GM23338 (cell line): ENCODE measurements around the gene CMSS1. TPM values are rescaled to one million over a fixed set of nuclear protein-coding genes. Genes with fewer than 3 reads are reported as not detected.

ENCODE experiments used
- ATAC-seq: fragments of 200-7000 bp; cut with Tn5 transposase; 3 replicates; pipeline ENCODE4 v1.9.1; 2020
- DNase-seq: peaks from one replicate; pipeline ENCODE4 v3.0.0-alpha.2; 2015; ENCODE audit warnings: low spot score
- H2AFZ ChIP-seq: fragments of 200-600 bp; sonication (generic); 2 replicates; pipeline ENCODE4 v1.8.0; 2016; ENCODE audit warnings: antibody characterized with exemption, mild to moderate bottlenecking, moderate library complexity
- H3F3A ChIP-seq: fragments of 200-600 bp; sonication (generic); replicated peaks from 2 replicates; pipeline ENCODE4 v1.8.0; 2017; ENCODE audit warnings: antibody characterized with exemption, mixed run types, low read depth
- H3K27ac ChIP-seq: fragments of 200-600 bp; sonication (generic); 2 replicates; pipeline ENCODE4 v1.6.1; 2016; ENCODE audit warnings: low read depth
- H3K27me3 ChIP-seq: fragments of 200-600 bp; sonication (generic); 2 replicates; pipeline ENCODE4 v1.8.0; 2016; ENCODE audit warnings: mild to moderate bottlenecking, mixed run types, moderate library complexity; ENCODE audit not compliant: insufficient read depth
- H3K36me3 ChIP-seq: fragments of 200-600 bp; sonication (generic); 2 replicates; pipeline ENCODE4 v1.8.0; 2016; ENCODE audit warnings: mild to moderate bottlenecking; ENCODE audit not compliant: insufficient read depth
- H3K4me1 ChIP-seq: fragments of 200-600 bp; sonication (generic); 2 replicates; pipeline ENCODE4 v1.8.0; 2016; ENCODE audit warnings: mild to moderate bottlenecking, moderate library complexity; ENCODE audit not compliant: insufficient read depth
- H3K4me2 ChIP-seq: fragments of 200-600 bp; sonication (generic); 2 replicates; pipeline ENCODE4 v1.7.1; 2017; ENCODE audit warnings: mixed run types
- H3K4me3 ChIP-seq: fragments of 200-600 bp; sonication (generic); 2 replicates; pipeline ENCODE4 v1.6.1; 2016; ENCODE audit warnings: mixed run types
- H3K79me2 ChIP-seq: fragments of 200-600 bp; sonication (generic); replicated peaks from 2 replicates; pipeline ENCODE4 v1.8.0; 2017; ENCODE audit warnings: mild to moderate bottlenecking; ENCODE audit not compliant: insufficient read depth
- H3K9me2 ChIP-seq: fragments of 200-600 bp; sonication (generic); 2 replicates; pipeline ENCODE4 v1.8.0; 2017; ENCODE audit not compliant: insufficient read depth
- H4K20me1 ChIP-seq: fragments of 200-600 bp; sonication (generic); replicated peaks from 2 replicates; pipeline ENCODE4 v1.8.0; 2017; ENCODE audit warnings: mild to moderate bottlenecking; ENCODE audit not compliant: insufficient read depth
- H3K27ac Mint-ChIP-seq: 2 replicates; pipeline ENCODE4 v1.8.0; 2020; ENCODE audit warnings: inconsistent platforms, mild to moderate bottlenecking, moderate library complexity, mixed read lengths
- H3K27me3 Mint-ChIP-seq: 3 replicates; pipeline ENCODE4 v1.8.0; 2022; ENCODE audit warnings: low read depth, mild to moderate bottlenecking, moderate library complexity, mixed read lengths, inconsistent platforms; ENCODE audit not compliant: insufficient read depth, poor library complexity
- H3K36me3 Mint-ChIP-seq: 3 replicates; pipeline ENCODE4 v1.8.0; 2021; ENCODE audit warnings: low read depth, mild to moderate bottlenecking, inconsistent platforms, moderate library complexity, mixed read lengths
- H3K4me1 Mint-ChIP-seq: 3 replicates; pipeline ENCODE4 v1.8.0; 2020; ENCODE audit warnings: mild to moderate bottlenecking, inconsistent platforms, mixed read lengths
- H3K4me3 Mint-ChIP-seq: 3 replicates; pipeline ENCODE4 v1.8.0; 2021; ENCODE audit warnings: moderate library complexity, mild to moderate bottlenecking, inconsistent platforms, mixed read lengths
- H3K9me3 Mint-ChIP-seq: 3 replicates; pipeline ENCODE4 v1.8.0; 2020; ENCODE audit warnings: moderate library complexity, mild to moderate bottlenecking, inconsistent platforms, mixed read lengths
- CREB1 ChIP-seq: fragments of 250-450 bp; sonication (Bioruptor Pico); IDR thresholded peaks from 2 replicates; pipeline ENCODE4 v1.5.0; 2020; ENCODE audit warnings: low read depth, mild to moderate bottlenecking, moderate library complexity
- EZH2 ChIP-seq: fragments of 200-600 bp; sonication (generic); IDR thresholded peaks from one replicate; pipeline ENCODE4 v1.8.0; 2017; ENCODE audit warnings: antibody characterized with exemption, mild to moderate bottlenecking, low read depth; ENCODE audit not compliant: unreplicated experiment
- EZH2phosphoT487 ChIP-seq: fragments of 200-600 bp; sonication (generic); IDR thresholded peaks from one replicate; pipeline ENCODE4 v1.8.1; 2018; ENCODE audit warnings: antibody characterized with exemption; ENCODE audit not compliant: unreplicated experiment
- JUNB ChIP-seq: IDR thresholded peaks from one replicate; pipeline ENCODE4 v1.6.1; 2016; ENCODE audit warnings: antibody characterized with exemption; ENCODE audit not compliant: unreplicated experiment
- NANOG ChIP-seq: IDR thresholded peaks from 2 replicates; pipeline ENCODE4 v1.6.1; 2016; ENCODE audit warnings: antibody characterized with exemption, borderline replicate concordance
- POLR2AphosphoS5 ChIP-seq: IDR thresholded peaks from 2 replicates; pipeline ENCODE4 v1.6.1; 2016; ENCODE audit warnings: antibody characterized with exemption, low read depth
- STAT1 ChIP-seq: IDR thresholded peaks from one replicate; pipeline ENCODE4 v1.6.1; 2016; ENCODE audit warnings: antibody characterized with exemption; ENCODE audit not compliant: unreplicated experiment
- ZNF114 ChIP-seq: fragments of 250-450 bp; sonication (Bioruptor Pico); IDR thresholded peaks from 2 replicates; pipeline ENCODE4 v1.5.0; 2020; ENCODE audit warnings: mild to moderate bottlenecking, moderate library complexity
- ZNF331 ChIP-seq: fragments of 250-450 bp; sonication (Bioruptor Pico); IDR thresholded peaks from 2 replicates; pipeline ENCODE4 v1.5.0; 2020; ENCODE audit warnings: low read depth, mild to moderate bottlenecking, moderate library complexity
- polyA plus RNA-seq: library from polyadenylated mRNA; unstranded; fragments of >200 nt; fragmentation: Nextera tagmentation; extraction: Ambion mirVana; gene quantifications from 2 replicates; pipeline ENCODE4 v1.2.1, GENCODE V29; 2016
- total RNA-seq: library from RNA; depleted of rRNA; stranded (reverse); fragments of >200 nt; shearing (Covaris generic); gene quantifications from 2 replicates; pipeline ENCODE4 v1.2.3, GENCODE V29; 2014
- TF ChIP-seq, protein P1 (sequence below): IDR thresholded peaks from one replicate; pipeline ENCODE4 v1.6.1; 2018; ENCODE audit warnings: antibody characterized with exemption; ENCODE audit not compliant: unreplicated experiment
- TF ChIP-seq, protein P2 (sequence below), 2 experiments: fragments of 200-600 bp in 1 of 2; sonication (generic) in 1 of 2; conservative IDR thresholded peaks; 2 replicates each; pipeline versions ENCODE4 v1.5.1 to v1.6.1; 2016 to 2017; ENCODE audit warnings: antibody characterized with exemption in 2 of 2, low read depth in 2 of 2, mild to moderate bottlenecking in 2 of 2, moderate library complexity in 1 of 2
- TF ChIP-seq, protein P3 (sequence below): IDR thresholded peaks from 2 replicates; pipeline ENCODE4 v1.6.1; 2016; ENCODE audit warnings: antibody characterized with exemption
- TF ChIP-seq, protein P4 (sequence below): fragments of 250-450 bp; sonication (Bioruptor Pico); IDR thresholded peaks from 2 replicates; pipeline ENCODE4 v1.5.0; 2020; ENCODE audit warnings: mild to moderate bottlenecking, moderate library complexity

The CMSS1 gene
- total and polyA plus RNA-seq, 2 experiments from 2014 or later, result 39.4 to 187 TPM

DNA sequence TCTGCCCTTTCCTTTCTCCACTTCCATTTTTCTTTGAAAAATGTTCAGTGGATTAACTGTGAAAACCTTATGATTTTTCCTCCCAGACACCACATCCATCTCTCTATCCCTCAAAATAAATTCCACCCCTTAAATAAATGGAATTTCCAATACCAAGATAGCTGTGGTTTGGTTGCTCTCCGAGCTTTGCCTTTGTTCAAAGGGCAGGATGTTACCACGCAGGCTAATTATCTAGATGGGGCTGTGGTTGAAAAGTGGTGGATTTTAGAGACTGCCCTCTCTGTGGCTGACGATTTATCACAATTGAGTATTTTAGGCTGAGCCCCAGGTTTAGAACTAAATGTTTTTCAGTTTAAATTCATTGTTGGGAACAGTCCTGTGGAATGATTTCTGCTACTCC lies 36.9 kb upstream of the CMSS1 start:
- Histone ChIP-seq H3K4me1 (peaks cover 6% of the 10 kb centered on the region; the same call in 1 of the 2 replicates), H2AFZ (no peak overlapping the region), H3K4me2 (no peak overlapping the region), H3K27ac (no peak overlapping the region), H4K20me1 (no peaks in the 10 kb centered on the region), H3F3A (no peaks in the 10 kb centered on the region), H3K9me2 (peaks cover 4% of the 10 kb centered on the region; the same call in 1 of the 2 replicates), H3K27me3 (no peaks in the 10 kb centered on the region), H3K79me2 (no peaks in the 10 kb centered on the region), H3K4me3 (no peak overlapping the region), H3K36me3 (no peaks in the 10 kb centered on the region)
- no peak overlapping the region for H3K27ac Mint-ChIP-seq
- H3K27me3 Mint-ChIP-seq, result no peaks in the 10 kb centered on the region
- no peaks in the 10 kb centered on the region for H3K9me3 Mint-ChIP-seq
- H3K36me3 Mint-ChIP-seq, result no peaks in the 10 kb centered on the region
- no peak for TF ChIP-seq NANOG
- TF ChIP-seq EZH2, result no peak
- no peak for TF ChIP-seq STAT1
- no peak for TF ChIP-seq ZNF331 (CRISPR knock-in tag)
- TF ChIP-seq, protein P1, sequence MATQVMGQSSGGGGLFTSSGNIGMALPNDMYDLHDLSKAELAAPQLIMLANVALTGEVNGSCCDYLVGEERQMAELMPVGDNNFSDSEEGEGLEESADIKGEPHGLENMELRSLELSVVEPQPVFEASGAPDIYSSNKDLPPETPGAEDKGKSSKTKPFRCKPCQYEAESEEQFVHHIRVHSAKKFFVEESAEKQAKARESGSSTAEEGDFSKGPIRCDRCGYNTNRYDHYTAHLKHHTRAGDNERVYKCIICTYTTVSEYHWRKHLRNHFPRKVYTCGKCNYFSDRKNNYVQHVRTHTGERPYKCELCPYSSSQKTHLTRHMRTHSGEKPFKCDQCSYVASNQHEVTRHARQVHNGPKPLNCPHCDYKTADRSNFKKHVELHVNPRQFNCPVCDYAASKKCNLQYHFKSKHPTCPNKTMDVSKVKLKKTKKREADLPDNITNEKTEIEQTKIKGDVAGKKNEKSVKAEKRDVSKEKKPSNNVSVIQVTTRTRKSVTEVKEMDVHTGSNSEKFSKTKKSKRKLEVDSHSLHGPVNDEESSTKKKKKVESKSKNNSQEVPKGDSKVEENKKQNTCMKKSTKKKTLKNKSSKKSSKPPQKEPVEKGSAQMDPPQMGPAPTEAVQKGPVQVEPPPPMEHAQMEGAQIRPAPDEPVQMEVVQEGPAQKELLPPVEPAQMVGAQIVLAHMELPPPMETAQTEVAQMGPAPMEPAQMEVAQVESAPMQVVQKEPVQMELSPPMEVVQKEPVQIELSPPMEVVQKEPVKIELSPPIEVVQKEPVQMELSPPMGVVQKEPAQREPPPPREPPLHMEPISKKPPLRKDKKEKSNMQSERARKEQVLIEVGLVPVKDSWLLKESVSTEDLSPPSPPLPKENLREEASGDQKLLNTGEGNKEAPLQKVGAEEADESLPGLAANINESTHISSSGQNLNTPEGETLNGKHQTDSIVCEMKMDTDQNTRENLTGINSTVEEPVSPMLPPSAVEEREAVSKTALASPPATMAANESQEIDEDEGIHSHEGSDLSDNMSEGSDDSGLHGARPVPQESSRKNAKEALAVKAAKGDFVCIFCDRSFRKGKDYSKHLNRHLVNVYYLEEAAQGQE, result no peak
- no peak for TF ChIP-seq EZH2phosphoT487
- TF ChIP-seq, protein P2, sequence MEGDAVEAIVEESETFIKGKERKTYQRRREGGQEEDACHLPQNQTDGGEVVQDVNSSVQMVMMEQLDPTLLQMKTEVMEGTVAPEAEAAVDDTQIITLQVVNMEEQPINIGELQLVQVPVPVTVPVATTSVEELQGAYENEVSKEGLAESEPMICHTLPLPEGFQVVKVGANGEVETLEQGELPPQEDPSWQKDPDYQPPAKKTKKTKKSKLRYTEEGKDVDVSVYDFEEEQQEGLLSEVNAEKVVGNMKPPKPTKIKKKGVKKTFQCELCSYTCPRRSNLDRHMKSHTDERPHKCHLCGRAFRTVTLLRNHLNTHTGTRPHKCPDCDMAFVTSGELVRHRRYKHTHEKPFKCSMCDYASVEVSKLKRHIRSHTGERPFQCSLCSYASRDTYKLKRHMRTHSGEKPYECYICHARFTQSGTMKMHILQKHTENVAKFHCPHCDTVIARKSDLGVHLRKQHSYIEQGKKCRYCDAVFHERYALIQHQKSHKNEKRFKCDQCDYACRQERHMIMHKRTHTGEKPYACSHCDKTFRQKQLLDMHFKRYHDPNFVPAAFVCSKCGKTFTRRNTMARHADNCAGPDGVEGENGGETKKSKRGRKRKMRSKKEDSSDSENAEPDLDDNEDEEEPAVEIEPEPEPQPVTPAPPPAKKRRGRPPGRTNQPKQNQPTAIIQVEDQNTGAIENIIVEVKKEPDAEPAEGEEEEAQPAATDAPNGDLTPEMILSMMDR (conservative IDR thresholded peaks at IDR 0.05; ENCODE audit: low read depth in 2 of 2), result no peak
- TF ChIP-seq CREB1 (CRISPR knock-in tag), result no peak
- TF ChIP-seq, protein P3, sequence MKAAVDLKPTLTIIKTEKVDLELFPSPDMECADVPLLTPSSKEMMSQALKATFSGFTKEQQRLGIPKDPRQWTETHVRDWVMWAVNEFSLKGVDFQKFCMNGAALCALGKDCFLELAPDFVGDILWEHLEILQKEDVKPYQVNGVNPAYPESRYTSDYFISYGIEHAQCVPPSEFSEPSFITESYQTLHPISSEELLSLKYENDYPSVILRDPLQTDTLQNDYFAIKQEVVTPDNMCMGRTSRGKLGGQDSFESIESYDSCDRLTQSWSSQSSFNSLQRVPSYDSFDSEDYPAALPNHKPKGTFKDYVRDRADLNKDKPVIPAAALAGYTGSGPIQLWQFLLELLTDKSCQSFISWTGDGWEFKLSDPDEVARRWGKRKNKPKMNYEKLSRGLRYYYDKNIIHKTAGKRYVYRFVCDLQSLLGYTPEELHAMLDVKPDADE, result no peak
- TF ChIP-seq JUNB, result no peak
- TF ChIP-seq, protein P4, sequence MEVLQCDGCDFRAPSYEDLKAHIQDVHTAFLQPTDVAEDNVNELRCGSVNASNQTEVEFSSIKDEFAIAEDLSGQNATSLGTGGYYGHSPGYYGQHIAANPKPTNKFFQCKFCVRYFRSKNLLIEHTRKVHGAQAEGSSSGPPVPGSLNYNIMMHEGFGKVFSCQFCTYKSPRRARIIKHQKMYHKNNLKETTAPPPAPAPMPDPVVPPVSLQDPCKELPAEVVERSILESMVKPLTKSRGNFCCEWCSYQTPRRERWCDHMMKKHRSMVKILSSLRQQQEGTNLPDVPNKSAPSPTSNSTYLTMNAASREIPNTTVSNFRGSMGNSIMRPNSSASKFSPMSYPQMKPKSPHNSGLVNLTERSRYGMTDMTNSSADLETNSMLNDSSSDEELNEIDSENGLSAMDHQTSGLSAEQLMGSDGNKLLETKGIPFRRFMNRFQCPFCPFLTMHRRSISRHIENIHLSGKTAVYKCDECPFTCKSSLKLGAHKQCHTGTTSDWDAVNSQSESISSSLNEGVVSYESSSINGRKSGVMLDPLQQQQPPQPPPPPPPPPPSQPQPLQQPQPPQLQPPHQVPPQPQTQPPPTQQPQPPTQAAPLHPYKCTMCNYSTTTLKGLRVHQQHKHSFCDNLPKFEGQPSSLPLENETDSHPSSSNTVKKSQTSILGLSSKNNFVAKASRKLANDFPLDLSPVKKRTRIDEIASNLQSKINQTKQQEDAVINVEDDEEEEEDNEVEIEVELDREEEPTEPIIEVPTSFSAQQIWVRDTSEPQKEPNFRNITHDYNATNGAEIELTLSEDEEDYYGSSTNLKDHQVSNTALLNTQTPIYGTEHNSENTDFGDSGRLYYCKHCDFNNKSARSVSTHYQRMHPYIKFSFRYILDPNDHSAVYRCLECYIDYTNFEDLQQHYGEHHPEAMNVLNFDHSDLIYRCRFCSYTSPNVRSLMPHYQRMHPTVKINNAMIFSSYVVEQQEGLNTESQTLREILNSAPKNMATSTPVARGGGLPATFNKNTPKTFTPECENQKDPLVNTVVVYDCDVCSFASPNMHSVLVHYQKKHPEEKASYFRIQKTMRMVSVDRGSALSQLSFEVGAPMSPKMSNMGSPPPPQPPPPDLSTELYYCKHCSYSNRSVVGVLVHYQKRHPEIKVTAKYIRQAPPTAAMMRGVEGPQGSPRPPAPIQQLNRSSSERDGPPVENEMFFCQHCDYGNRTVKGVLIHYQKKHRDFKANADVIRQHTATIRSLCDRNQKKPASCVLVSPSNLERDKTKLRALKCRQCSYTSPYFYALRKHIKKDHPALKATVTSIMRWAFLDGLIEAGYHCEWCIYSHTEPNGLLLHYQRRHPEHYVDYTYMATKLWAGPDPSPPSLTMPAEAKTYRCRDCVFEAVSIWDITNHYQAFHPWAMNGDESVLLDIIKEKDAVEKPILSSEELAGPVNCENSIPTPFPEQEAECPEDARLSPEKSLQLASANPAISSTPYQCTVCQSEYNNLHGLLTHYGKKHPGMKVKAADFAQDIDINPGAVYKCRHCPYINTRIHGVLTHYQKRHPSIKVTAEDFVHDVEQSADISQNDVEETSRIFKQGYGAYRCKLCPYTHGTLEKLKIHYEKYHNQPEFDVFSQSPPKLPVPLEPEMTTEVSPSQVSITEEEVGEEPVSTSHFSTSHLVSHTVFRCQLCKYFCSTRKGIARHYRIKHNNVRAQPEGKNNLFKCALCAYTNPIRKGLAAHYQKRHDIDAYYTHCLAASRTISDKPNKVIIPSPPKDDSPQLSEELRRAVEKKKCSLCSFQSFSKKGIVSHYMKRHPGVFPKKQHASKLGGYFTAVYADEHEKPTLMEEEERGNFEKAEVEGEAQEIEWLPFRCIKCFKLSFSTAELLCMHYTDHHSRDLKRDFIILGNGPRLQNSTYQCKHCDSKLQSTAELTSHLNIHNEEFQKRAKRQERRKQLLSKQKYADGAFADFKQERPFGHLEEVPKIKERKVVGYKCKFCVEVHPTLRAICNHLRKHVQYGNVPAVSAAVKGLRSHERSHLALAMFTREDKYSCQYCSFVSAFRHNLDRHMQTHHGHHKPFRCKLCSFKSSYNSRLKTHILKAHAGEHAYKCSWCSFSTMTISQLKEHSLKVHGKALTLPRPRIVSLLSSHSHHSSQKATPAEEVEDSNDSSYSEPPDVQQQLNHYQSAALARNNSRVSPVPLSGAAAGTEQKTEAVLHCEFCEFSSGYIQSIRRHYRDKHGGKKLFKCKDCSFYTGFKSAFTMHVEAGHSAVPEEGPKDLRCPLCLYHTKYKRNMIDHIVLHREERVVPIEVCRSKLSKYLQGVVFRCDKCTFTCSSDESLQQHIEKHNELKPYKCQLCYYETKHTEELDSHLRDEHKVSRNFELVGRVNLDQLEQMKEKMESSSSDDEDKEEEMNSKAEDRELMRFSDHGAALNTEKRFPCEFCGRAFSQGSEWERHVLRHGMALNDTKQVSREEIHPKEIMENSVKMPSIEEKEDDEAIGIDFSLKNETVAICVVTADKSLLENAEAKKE (CRISPR knock-in tag), result no peak
- TF ChIP-seq POLR2AphosphoS5, result no peak
- TF ChIP-seq ZNF114 (CRISPR knock-in tag), result no peak
- peaks cover 6% of the 10 kb centered on the region; the same call in 2 of the 3 replicates for H3K4me1 Mint-ChIP-seq
- H3K4me3 Mint-ChIP-seq, result no peak overlapping the region
- DNase-seq (no peak), ATAC-seq (no peak)
